HG02610 (cell line): ENCODE results near the gene RBM3.

Experiments
- ATAC-seq: cut with Tn5 transposase; IDR thresholded peaks from one replicate; pipeline ENCODE4 v1.9.1; 2021; ENCODE audit warnings: mild to moderate bottlenecking, moderate library complexity; ENCODE audit not compliant: unreplicated experiment

Gene RBM3

GRCh38 chrX:48576108-48576507, 1.8 kb downstream of the RBM3 start:
- ATAC-seq, result no peak

GRCh38 chrX:48578661-48579128, 4.4 kb downstream of the RBM3 start:
- no peak for ATAC-seq

GRCh38 chrX:48579259-48579658, 5.0 kb downstream of the RBM3 start:
- ATAC-seq, result no peak

GRCh38 chrX:48580662-48581061, 6.4 kb downstream of the RBM3 start:
- ATAC-seq, result no peak

- no peak for ATAC-seq
Measured at GRCh38 chrX:48584698-48585097, 10.4 kb downstream of the RBM3 start.

- no peak for ATAC-seq
Measured at GRCh38 chrX:48589482-48590162, 15.3 kb downstream of the RBM3 start.

- no peak for ATAC-seq
Measured at GRCh38 chrX:48590203-48591103, 16.2 kb downstream of the RBM3 start.

- no peak for ATAC-seq
Measured at GRCh38 chrX:48591255-48591791, 17.0 kb downstream of the RBM3 start.

GRCh38 chrX:48592971-48593370, 18.7 kb downstream of the RBM3 start:
- no peak for ATAC-seq

GRCh38 chrX:48595929-48596328, 21.6 kb downstream of the RBM3 start:
- ATAC-seq, result no peak

- peak; percentile 68 for ATAC-seq
Measured at GRCh38 chrX:48597353-48598264, 23.3 kb downstream of the RBM3 start, which contains the start of gene WDR13. Gene WDR13, plus strand, starts transcription at chrX:48597492. Its CDS starts 505 bp downstream, at chrX:48597997.

GRCh38 chrX:48598614-48599013, 24.3 kb downstream of the RBM3 start:
- no peak for ATAC-seq

GRCh38 chrX:48599341-48599740, 25.1 kb downstream of the RBM3 start:
- ATAC-seq, result no peak

- ATAC-seq, result no peak
Measured at GRCh38 chrX:48600226-48600625, 25.9 kb downstream of the RBM3 start.

- no peak for ATAC-seq
Measured at GRCh38 chrX:48601741-48602394, 27.6 kb downstream of the RBM3 start.

GRCh38 chrX:48604701-48605100, 30.4 kb downstream of the RBM3 start:
- ATAC-seq, result no peak

GRCh38 chrX:48606091-48606490, 31.8 kb downstream of the RBM3 start:
- no peak for ATAC-seq

- no peak for ATAC-seq
Measured at GRCh38 chrX:48611703-48612102, 37.4 kb downstream of the RBM3 start.

GRCh38 chrX:48613502-48614160, 39.3 kb downstream of the RBM3 start:
- ATAC-seq, result no peak

- no peak for ATAC-seq
Measured at GRCh38 chrX:48616576-48616975, 42.3 kb downstream of the RBM3 start.
